ENCODE measurements around the gene NINJ1.
A peak's percentile ranks its signal among the peaks of the same experiment; 100 is the strongest.

NINJ1 gene

DNA sequence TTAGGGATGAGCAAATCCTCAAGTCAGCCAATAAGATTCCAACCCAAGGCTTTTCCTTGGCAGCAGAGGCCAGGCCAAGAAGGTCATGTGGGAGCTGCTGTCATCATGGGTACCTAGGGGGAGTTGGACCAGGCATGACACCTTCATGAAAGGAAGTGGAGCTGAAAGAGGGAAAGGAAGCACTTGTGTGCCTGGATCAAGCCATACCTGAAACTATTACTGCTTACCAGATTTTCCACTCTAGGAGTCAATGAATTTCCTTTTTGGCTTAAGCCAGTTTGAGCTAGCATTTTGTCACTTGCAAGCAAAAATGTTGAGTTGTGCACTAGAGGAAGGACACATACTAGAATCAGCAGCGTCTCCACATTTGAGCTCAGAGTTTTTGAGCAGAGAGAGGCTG, 35.4 kb upstream of the NINJ1 start:
- Histone ChIP-seq H3K23ac (ENCODE audit: low read length) (no peak overlapping the region), H3K4me3 (ENCODE audit: low read depth, low read length) (no peak overlapping the region)
- no CpG with 5 or more reads among the region's 1 CpG for WGBS (ENCODE audit: extremely low coverage, insufficient coverage, insufficient read length)

DNA sequence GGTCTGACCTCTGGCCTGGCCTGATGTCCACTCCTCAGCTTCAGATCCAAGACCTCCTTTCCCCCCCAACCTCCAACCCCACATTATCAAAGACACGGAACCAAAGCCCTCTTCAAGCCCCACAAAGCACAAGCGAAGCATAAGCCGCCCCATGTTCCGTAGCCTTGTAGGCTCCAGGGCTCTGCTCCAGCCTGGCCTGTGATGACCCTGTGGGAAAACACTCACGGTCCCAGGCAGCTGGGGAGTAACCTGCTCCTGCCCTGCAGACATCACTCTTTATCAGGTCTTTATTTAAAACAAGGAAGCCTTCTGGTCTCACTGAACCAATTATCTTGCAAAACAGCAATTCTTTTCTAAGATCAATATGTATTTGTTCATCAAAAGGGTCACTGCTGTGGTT, 34.5 kb upstream of the NINJ1 start:
- WGBS (ENCODE audit: extremely low coverage, insufficient coverage, insufficient read length), result no CpG with 5 or more reads among the region's 5 CpGs
- H3K18ac ChIP-seq (ENCODE audit: low read length), result no peak overlapping the region
- no peak for DNase-seq

More for the DNA sequence above, 35.4 kb upstream of the NINJ1 start:
- Histone ChIP-seq H2AFZ (ENCODE audit: insufficient read depth, low read length, poor library complexity) (no peak overlapping the region), H2BK120ac (ENCODE audit: insufficient read depth, low read length, poor library complexity) (no peak overlapping the region), H3K36me3 (ENCODE audit: control insufficient read depth in 1 of 2, insufficient read depth in 2 of 2, low read length in 2 of 2) (no peaks in the 10 kb centered on the region), H2BK5ac (ENCODE audit: low read depth, low read length, poor library complexity) (no peak overlapping the region), H3K27me3 (ENCODE audit: insufficient read depth, low read length) (no peaks in the 10 kb centered on the region), H4K8ac (ENCODE audit: low read depth, low read length) (no peak overlapping the region), H4K12ac (ENCODE audit: low read depth, low read length) (no peak overlapping the region), H3K79me2 (ENCODE audit: control insufficient read depth, insufficient read depth, low read length, poor library complexity) (no peaks in the 10 kb centered on the region), H3K27ac (ENCODE audit: low read depth, low read length) (no peak overlapping the region), H4K91ac (ENCODE audit: low read depth, low read length) (no peak overlapping the region), H3K9me3 (ENCODE audit: insufficient read depth, low read depth, low read length) (peaks cover 3% of the 10 kb centered on the region), H3K4me2 (ENCODE audit: low read length) (no peak overlapping the region), H3K4ac (ENCODE audit: low read depth, low read length) (no peak overlapping the region), H2AK5ac (ENCODE audit: low read length) (no peak overlapping the region), H3K18ac (ENCODE audit: low read length) (no peak overlapping the region), H3K9ac (ENCODE audit: low read length) (no peak overlapping the region), H3K79me1 (ENCODE audit: low read length) (peaks cover 3% of the 10 kb centered on the region), H3K4me1 (ENCODE audit: control insufficient read depth in 1 of 2, insufficient read depth in 2 of 2, low read length in 2 of 2) (peaks cover 5 to 11% of the 10 kb centered on the region in 2 experiments), H3K14ac (ENCODE audit: low read length) (no peak overlapping the region), H2BK12ac (ENCODE audit: low read length) (no peak overlapping the region)
- no peak for DNase-seq

DNA sequence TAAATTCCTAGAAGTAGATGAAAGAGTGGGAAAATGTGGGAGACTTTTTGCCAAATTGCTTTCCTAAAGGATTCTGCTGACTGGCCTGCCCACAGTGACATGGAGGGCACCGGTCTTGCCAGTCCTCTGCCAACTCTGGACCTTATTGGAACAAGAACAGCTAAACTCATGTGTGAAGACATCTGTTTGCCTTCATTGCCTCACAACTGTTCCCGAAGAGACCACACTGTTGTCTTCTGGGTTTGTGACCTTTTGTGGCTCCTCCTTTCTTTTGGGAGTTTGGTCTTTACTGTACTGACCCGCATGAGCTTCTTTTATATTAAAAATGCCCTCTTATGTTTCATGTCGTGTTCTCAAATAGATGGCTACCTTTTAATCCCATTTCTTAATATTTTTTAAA, 33.8 kb upstream of the NINJ1 start:
- Histone ChIP-seq H3K79me1 (ENCODE audit: low read length) (peaks cover 3% of the 10 kb centered on the region), H2BK120ac (ENCODE audit: insufficient read depth, low read length, poor library complexity) (peak overlapping the region; percentile 8), H3K36me3 (ENCODE audit: control insufficient read depth in 1 of 2, insufficient read depth in 2 of 2, low read length in 2 of 2) (no peaks in the 10 kb centered on the region), H2AFZ (ENCODE audit: insufficient read depth, low read length, poor library complexity) (no peak overlapping the region), H3K79me2 (ENCODE audit: control insufficient read depth, insufficient read depth, low read length, poor library complexity) (no peaks in the 10 kb centered on the region), H3K27ac (ENCODE audit: low read depth, low read length) (no peak overlapping the region), H3K9me3 (ENCODE audit: insufficient read depth, low read depth, low read length) (peaks cover 3% of the 10 kb centered on the region), H3K9ac (ENCODE audit: low read length) (no peak overlapping the region), H2BK5ac (ENCODE audit: low read depth, low read length, poor library complexity) (no peak overlapping the region), H4K8ac (ENCODE audit: low read depth, low read length) (no peak overlapping the region), H3K27me3 (ENCODE audit: insufficient read depth, low read length) (no peaks in the 10 kb centered on the region), H3K4ac (ENCODE audit: low read depth, low read length) (no peak overlapping the region), H4K12ac (ENCODE audit: low read depth, low read length) (no peak overlapping the region), H3K23ac (ENCODE audit: low read length) (no peak overlapping the region), H3K14ac (ENCODE audit: low read length) (no peak overlapping the region), H3K4me2 (ENCODE audit: low read length) (no peak overlapping the region), H3K4me3 (ENCODE audit: low read depth, low read length) (no peak overlapping the region), H2AK5ac (ENCODE audit: low read length) (no peak overlapping the region), H2BK12ac (ENCODE audit: low read length) (no peak overlapping the region), H3K4me1 (ENCODE audit: control insufficient read depth in 1 of 2, insufficient read depth in 2 of 2, low read length in 2 of 2) (peaks cover 5 to 7% of the 10 kb centered on the region in 2 experiments), H4K91ac (ENCODE audit: low read depth, low read length) (no peak overlapping the region), H3K18ac (ENCODE audit: low read length) (no peak overlapping the region)
- WGBS (ENCODE audit: extremely low coverage, insufficient coverage, insufficient read length), result no CpG with 5 or more reads among the region's 4 CpGs
- DNase-seq, result no peak

More for the DNA sequence above, 34.5 kb upstream of the NINJ1 start:
- Histone ChIP-seq H3K27ac (ENCODE audit: low read depth, low read length) (no peak overlapping the region), H3K9ac (ENCODE audit: low read length) (no peak overlapping the region), H3K4me3 (ENCODE audit: low read depth, low read length) (no peak overlapping the region), H3K36me3 (ENCODE audit: control insufficient read depth in 1 of 2, insufficient read depth in 2 of 2, low read length in 2 of 2) (no peaks in the 10 kb centered on the region), H3K4me2 (ENCODE audit: low read length) (no peak overlapping the region), H2BK5ac (ENCODE audit: low read depth, low read length, poor library complexity) (no peak overlapping the region), H4K91ac (ENCODE audit: low read depth, low read length) (no peak overlapping the region), H3K23ac (ENCODE audit: low read length) (no peak overlapping the region), H3K79me1 (ENCODE audit: low read length) (peaks cover 3% of the 10 kb centered on the region), H3K4me1 (ENCODE audit: control insufficient read depth in 1 of 2, insufficient read depth in 2 of 2, low read length in 2 of 2) (peaks cover 5 to 9% of the 10 kb centered on the region in 2 experiments), H3K27me3 (ENCODE audit: insufficient read depth, low read length) (no peaks in the 10 kb centered on the region), H2AK5ac (ENCODE audit: low read length) (no peak overlapping the region), H2AFZ (ENCODE audit: insufficient read depth, low read length, poor library complexity) (no peak overlapping the region), H3K9me3 (ENCODE audit: insufficient read depth, low read depth, low read length) (peaks cover 3% of the 10 kb centered on the region), H3K79me2 (ENCODE audit: control insufficient read depth, insufficient read depth, low read length, poor library complexity) (no peaks in the 10 kb centered on the region), H3K4ac (ENCODE audit: low read depth, low read length) (no peak overlapping the region), H3K14ac (ENCODE audit: low read length) (no peak overlapping the region), H4K12ac (ENCODE audit: low read depth, low read length) (no peak overlapping the region), H2BK12ac (ENCODE audit: low read length) (no peak overlapping the region), H2BK120ac (ENCODE audit: insufficient read depth, low read length, poor library complexity) (no peak overlapping the region), H4K8ac (ENCODE audit: low read depth, low read length) (no peak overlapping the region)

DNA sequence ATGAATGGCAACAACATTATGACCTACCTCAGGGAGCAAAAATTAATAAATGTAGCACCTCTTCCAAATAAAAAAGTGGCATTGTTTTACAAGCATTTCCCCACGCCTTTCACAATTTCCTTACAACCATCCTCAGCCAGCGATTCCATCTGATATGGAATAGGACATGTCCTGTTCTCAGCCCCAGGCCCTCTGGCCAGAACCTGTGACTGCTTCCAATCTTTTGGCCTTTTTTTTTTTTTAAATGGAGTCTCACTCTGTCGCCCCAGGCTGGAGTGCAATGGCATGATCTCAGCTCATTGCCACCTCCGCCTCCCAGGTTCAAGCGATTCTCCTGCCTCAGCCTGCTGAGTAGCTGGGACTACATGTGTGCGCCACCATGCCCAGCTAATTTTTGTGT, 33.1 kb upstream of the NINJ1 start:
- no peak overlapping the region for H3K18ac ChIP-seq (ENCODE audit: low read length)
- H2BK5ac ChIP-seq (ENCODE audit: low read depth, low read length, poor library complexity), result peak overlapping the region; percentile 61
- no CpG with 5 or more reads among the region's 6 CpGs for WGBS (ENCODE audit: extremely low coverage, insufficient coverage, insufficient read length)
- H2BK12ac ChIP-seq (ENCODE audit: low read length), result no peak overlapping the region
- no peak overlapping the region for H3K4ac ChIP-seq (ENCODE audit: low read depth, low read length)
- no peak overlapping the region for H3K27ac ChIP-seq (ENCODE audit: low read depth, low read length)
- no peak overlapping the region for H3K14ac ChIP-seq (ENCODE audit: low read length)
- no peaks in the 10 kb centered on the region for H3K27me3 ChIP-seq (ENCODE audit: insufficient read depth, low read length)
- H3K9ac ChIP-seq (ENCODE audit: low read length), result no peak overlapping the region
- no peaks in the 10 kb centered on the region for H3K36me3 ChIP-seq (ENCODE audit: control insufficient read depth in 1 of 2, insufficient read depth in 2 of 2, low read length in 2 of 2)
- peaks cover 5 to 7% of the 10 kb centered on the region in 2 experiments for H3K4me1 ChIP-seq (ENCODE audit: control insufficient read depth in 1 of 2, insufficient read depth in 2 of 2, low read length in 2 of 2)
- H2AK5ac ChIP-seq (ENCODE audit: low read length), result no peak overlapping the region
- no peak overlapping the region for H4K91ac ChIP-seq (ENCODE audit: low read depth, low read length)
- H3K4me2 ChIP-seq (ENCODE audit: low read length), result no peak overlapping the region
- no peak overlapping the region for H4K8ac ChIP-seq (ENCODE audit: low read depth, low read length)
- no peak overlapping the region for H3K23ac ChIP-seq (ENCODE audit: low read length)
- no peaks in the 10 kb centered on the region for H3K79me2 ChIP-seq (ENCODE audit: control insufficient read depth, insufficient read depth, low read length, poor library complexity)
- H2AFZ ChIP-seq (ENCODE audit: insufficient read depth, low read length, poor library complexity), result no peak overlapping the region
- H4K12ac ChIP-seq (ENCODE audit: low read depth, low read length), result no peak overlapping the region
- H3K79me1 ChIP-seq (ENCODE audit: low read length), result peaks cover 3% of the 10 kb centered on the region
- peak; percentile 81 to 82 for DNase-seq
- no peak overlapping the region for H2BK120ac ChIP-seq (ENCODE audit: insufficient read depth, low read length, poor library complexity)
- H3K9me3 ChIP-seq (ENCODE audit: insufficient read depth, low read depth, low read length), result no peaks in the 10 kb centered on the region
- H3K4me3 ChIP-seq (ENCODE audit: low read depth, low read length), result no peak overlapping the region
